Vagina (tissue), 2 donors: ENCODE results near the gene WFDC12. TPM values are rescaled to one million over a fixed set of nuclear protein-coding genes. Genes with fewer than 3 reads are reported as not detected.
A peak's percentile ranks its signal among the peaks of the same experiment; 100 is the strongest.

Experiments used
- DNase-seq, 2 donors: peaks; one replicate each; pipeline ENCODE4 v3.0.0-alpha.2; 2017; ENCODE audit errors: extremely low spot score in 2 of 2
- H3K27ac ChIP-seq: fragments of 200-600 bp; sonication (generic); one replicate; pipeline ENCODE4 v1.5.1; 2019
- H3K27me3 ChIP-seq: fragments of 200-600 bp; sonication (generic); one replicate; pipeline ENCODE4 v1.5.1; 2019
- H3K36me3 ChIP-seq, 2 donors: fragments of 200-600 bp; sonication (generic); one replicate each; pipeline ENCODE4 v1.5.1; 2017 to 2019
- H3K4me1 ChIP-seq: fragments of 200-600 bp; sonication (generic); one replicate; pipeline ENCODE4 v1.5.1; 2019
- H3K4me3 ChIP-seq, 2 donors: fragments of 200-600 bp; sonication (generic); 1 replicate in 1 of 2; 2 replicates in 1 of 2; pipeline ENCODE4 v1.5.1; 2016 to 2019
- H3K9me3 ChIP-seq: fragments of 200-600 bp; sonication (generic); one replicate; pipeline ENCODE4 v1.5.1; 2019
- POLR2A ChIP-seq, 2 donors: fragments of 450-650 bp; IDR thresholded peaks; one replicate each; pipeline ENCODE4 v1.6.1; 2017; ENCODE audit warnings: antibody characterized with exemption in 2 of 2, mild to moderate bottlenecking in 2 of 2, moderate library complexity in 2 of 2
- POLR2AphosphoS5 ChIP-seq, 2 donors: sonication (generic); formaldehyde crosslinking; IDR thresholded peaks; one replicate each; pipeline ENCODE4 v1.9.0; 2017; ENCODE audit warnings: antibody characterized with exemption in 2 of 2, mild to moderate bottlenecking in 2 of 2, low read depth in 1 of 2; ENCODE audit not compliant: insufficient read depth in 1 of 2
- intact Hi-C: fragments of 100-400 bp; cut with DNase I; formaldehyde crosslinking; loops from one replicate; pipeline ENCODE4 v1.15.1; 2023
- total RNA-seq: library from RNA; depleted of rRNA; stranded (reverse); fragments of >200 nt; gene quantifications from one replicate; pipeline ENCODE4 v1.2.3, GENCODE V29; 2016
- TF ChIP-seq, protein P1 (sequence below), 3 experiments: fragments of 450-650 bp in 2 of 3; fragments of 200-600 bp in 1 of 3; sonication (generic) in 1 of 3; IDR thresholded peaks; one replicate each; pipeline ENCODE4 v1.5.1; 2017 to 2019; ENCODE audit warnings: antibody characterized with exemption in 3 of 3, mild to moderate bottlenecking in 2 of 3, moderate library complexity in 2 of 3

WFDC12 gene
- total RNA-seq, 1 donor from 2014 or later = 4.4 TPM

DNA sequence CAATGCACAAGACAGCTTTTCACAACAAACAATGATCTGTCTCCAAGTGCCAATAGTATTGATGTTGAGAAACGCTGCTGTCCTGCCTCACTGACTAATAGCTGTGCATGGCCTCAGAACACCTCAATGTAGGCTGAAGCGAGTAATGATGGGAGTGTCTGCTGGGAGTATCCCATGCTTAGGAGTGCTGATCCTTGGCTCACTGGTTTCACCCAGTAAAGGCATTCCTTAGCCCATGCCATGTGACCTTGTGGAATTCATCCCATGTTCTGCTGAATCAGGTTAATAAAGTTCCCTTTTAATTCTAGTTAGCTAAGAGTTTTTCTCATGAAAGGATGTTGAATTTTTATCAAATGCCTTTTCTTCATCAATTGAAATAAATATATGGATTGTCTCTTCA is 3.8 kb upstream of the WFDC12 start:
- H3K27ac ChIP-seq = no peak overlapping the region
- H3K4me1 ChIP-seq = no peaks in the 10 kb centered on the region
- H3K9me3 ChIP-seq = no peaks in the 10 kb centered on the region
- H3K4me3 ChIP-seq = no peak overlapping the region
- intact Hi-C loops = no loop called here
- TF ChIP-seq POLR2AphosphoS5 (IDR thresholded peaks at IDR 0.05; ENCODE audit: insufficient read depth in 1 of 2, low read depth in 1 of 2) (peak in 1 of 2 donors; percentile 20), POLR2A (IDR thresholded peaks at IDR 0.05) (no peak)
- no peaks in the 10 kb centered on the region for H3K36me3 ChIP-seq
- no peaks in the 10 kb centered on the region for H3K27me3 ChIP-seq
- DNase-seq = peak in 1 of 2 donors; percentile 49

DNA sequence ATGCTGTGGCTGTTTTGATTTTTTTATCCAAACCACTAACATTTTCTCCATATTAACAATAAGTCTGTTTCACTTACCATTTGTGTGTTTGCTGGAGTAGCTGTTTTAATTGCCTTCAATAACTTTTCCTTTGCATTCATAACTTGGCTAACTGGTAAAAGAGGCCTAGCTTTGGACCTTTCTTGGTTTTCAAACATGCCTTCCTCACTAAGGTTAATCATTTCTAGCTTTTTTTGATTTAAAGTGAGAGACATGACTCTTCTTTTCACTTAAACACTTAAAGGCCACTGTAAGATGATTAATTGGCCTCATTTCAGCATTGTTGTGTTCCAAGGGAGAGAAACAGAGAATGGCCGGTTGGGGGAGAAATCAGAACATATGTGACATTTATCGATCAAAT is 2.9 kb downstream of the WFDC12 start:
- Histone ChIP-seq H3K27me3 (no peaks in the 10 kb centered on the region), H3K4me3 (no peak overlapping the region), H3K27ac (no peak overlapping the region), H3K4me1 (no peaks in the 10 kb centered on the region), H3K9me3 (no peaks in the 10 kb centered on the region), H3K36me3 (no peaks in the 10 kb centered on the region)
- intact Hi-C loops = no loop called here
- no peak for DNase-seq
- TF ChIP-seq POLR2A (IDR thresholded peaks at IDR 0.05) = no peak
- TF ChIP-seq, protein P1, sequence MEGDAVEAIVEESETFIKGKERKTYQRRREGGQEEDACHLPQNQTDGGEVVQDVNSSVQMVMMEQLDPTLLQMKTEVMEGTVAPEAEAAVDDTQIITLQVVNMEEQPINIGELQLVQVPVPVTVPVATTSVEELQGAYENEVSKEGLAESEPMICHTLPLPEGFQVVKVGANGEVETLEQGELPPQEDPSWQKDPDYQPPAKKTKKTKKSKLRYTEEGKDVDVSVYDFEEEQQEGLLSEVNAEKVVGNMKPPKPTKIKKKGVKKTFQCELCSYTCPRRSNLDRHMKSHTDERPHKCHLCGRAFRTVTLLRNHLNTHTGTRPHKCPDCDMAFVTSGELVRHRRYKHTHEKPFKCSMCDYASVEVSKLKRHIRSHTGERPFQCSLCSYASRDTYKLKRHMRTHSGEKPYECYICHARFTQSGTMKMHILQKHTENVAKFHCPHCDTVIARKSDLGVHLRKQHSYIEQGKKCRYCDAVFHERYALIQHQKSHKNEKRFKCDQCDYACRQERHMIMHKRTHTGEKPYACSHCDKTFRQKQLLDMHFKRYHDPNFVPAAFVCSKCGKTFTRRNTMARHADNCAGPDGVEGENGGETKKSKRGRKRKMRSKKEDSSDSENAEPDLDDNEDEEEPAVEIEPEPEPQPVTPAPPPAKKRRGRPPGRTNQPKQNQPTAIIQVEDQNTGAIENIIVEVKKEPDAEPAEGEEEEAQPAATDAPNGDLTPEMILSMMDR (IDR thresholded peaks at IDR 0.05) = no peak
- TF ChIP-seq POLR2AphosphoS5 (IDR thresholded peaks at IDR 0.05; ENCODE audit: insufficient read depth in 1 of 2, low read depth in 1 of 2) = no peak

DNA sequence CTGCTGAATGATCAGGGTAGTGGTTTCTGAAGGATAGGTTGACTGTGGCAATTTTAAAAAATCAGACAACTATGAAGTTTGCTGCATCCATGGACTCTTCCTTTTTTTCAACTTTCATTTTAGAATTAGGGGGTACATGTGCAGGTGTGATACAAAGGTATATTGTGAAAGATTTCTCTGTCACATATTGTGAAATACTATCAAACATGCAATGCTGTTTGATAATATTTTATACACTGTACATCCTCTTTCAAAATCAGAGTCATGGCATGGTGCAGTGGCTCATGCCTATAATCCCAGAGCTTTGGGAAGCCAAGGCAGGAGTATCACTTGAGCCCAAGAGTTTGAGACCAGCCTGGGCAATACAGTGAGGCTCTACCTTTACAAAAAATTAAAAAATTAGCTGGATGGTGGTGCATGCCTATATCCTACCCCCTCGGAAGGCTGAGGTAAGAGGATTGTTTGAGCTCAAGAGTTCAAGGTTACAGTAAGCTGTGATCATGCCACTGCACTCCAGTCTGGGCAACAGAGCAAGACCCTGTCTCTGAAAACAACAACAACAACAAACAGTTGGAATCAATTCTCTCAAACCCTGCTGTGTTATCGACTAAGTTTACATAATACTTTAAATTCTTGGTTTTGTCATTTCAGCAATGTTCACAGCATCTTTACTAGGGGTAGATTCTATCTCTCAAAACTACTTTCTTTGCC is 4.6 kb downstream of the WFDC12 start:
- Histone ChIP-seq H3K27ac (no peak overlapping the region), H3K27me3 (no peaks in the 10 kb centered on the region), H3K4me1 (peaks cover 7% of the 10 kb centered on the region), H3K9me3 (no peaks in the 10 kb centered on the region), H3K36me3 (no peaks in the 10 kb centered on the region), H3K4me3 (no peak overlapping the region)
- intact Hi-C loops = no loop called here
- peak in 1 of 2 donors; percentile 19 for DNase-seq
- TF ChIP-seq, protein P1 (IDR thresholded peaks at IDR 0.05) = no peak
- TF ChIP-seq POLR2A (IDR thresholded peaks at IDR 0.05) = no peak
- TF ChIP-seq POLR2AphosphoS5 (IDR thresholded peaks at IDR 0.05; ENCODE audit: insufficient read depth in 1 of 2, low read depth in 1 of 2) = no peak

DNA sequence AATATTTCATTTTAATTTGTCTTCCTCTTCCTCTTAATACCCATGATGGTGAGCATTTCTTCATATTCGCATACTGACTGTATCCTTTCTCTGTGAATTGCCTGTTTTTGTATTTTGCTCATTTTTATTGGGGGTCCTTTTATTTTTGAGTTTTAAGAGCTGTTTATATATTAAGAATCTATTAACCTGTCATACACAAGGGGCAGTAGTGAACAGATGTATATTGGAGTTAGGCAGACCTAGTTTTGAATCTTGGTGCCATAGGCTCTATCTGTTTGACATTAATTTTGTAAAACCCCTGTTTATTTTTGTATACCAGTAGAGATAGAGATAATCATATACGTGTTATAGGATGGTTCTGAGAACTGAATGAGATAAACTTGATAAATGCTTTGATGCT is 6.2 kb downstream of the WFDC12 start:
- DNase-seq = no peak
- Histone ChIP-seq H3K27me3 (no peaks in the 10 kb centered on the region), H3K36me3 (no peaks in the 10 kb centered on the region), H3K4me1 (peaks cover 7% of the 10 kb centered on the region), H3K4me3 (no peak overlapping the region), H3K9me3 (no peaks in the 10 kb centered on the region), H3K27ac (no peak overlapping the region)
- intact Hi-C loops = no loop called here
- TF ChIP-seq, protein P1 (IDR thresholded peaks at IDR 0.05) = no peak
- TF ChIP-seq POLR2A (IDR thresholded peaks at IDR 0.05) (no peak), POLR2AphosphoS5 (IDR thresholded peaks at IDR 0.05; ENCODE audit: insufficient read depth in 1 of 2, low read depth in 1 of 2) (no peak)

DNA sequence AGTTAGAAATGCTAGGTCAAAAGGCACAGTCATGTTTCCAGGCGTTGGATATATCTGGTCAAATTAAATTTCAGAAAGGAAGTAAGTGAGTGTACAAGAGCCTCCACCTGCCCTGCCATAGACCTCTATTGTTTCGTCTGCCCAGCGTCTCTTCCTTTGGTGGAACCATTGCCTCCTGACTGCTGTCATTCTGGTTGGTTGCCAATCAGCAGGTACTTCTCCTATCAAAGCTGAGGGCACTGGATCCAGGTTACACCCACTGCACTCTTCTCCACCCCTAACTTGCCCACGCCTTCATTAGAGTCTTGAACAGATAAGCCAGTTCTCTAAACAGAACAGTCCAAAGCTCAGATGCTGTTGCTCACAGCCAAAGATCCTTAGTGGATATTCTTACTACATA is 6.7 kb downstream of the WFDC12 start:
- no peak for TF ChIP-seq POLR2AphosphoS5 (IDR thresholded peaks at IDR 0.05; ENCODE audit: insufficient read depth in 1 of 2, low read depth in 1 of 2)
- TF ChIP-seq, protein P1 (IDR thresholded peaks at IDR 0.05) = no peak
- no peak for TF ChIP-seq POLR2A (IDR thresholded peaks at IDR 0.05)
- H3K4me3 ChIP-seq = no peak overlapping the region
- no peaks in the 10 kb centered on the region for H3K36me3 ChIP-seq
- no peaks in the 10 kb centered on the region for H3K9me3 ChIP-seq
- peak in 1 of 2 donors; percentile 37 for DNase-seq
- intact Hi-C loops = no loop called here
- no peak overlapping the region for H3K27ac ChIP-seq
- no peaks in the 10 kb centered on the region for H3K27me3 ChIP-seq
- H3K4me1 ChIP-seq = peaks cover 7% of the 10 kb centered on the region
